GM10266 (cell line): ENCODE results near the gene MYL11.

ENCODE experiments used
- DNase-seq: peaks from one replicate; pipeline ENCODE4 v3.0.0; 2012; ENCODE audit errors: extremely low spot score
- CTCF ChIP-seq: IDR thresholded peaks from 2 replicates; pipeline ENCODE4 v1.5.1; 2012; ENCODE audit warnings: mild to moderate bottlenecking, low read depth; ENCODE audit not compliant: control insufficient read depth, insufficient read depth; ENCODE audit errors: missing control alignments

Gene MYL11

GRCh38 chr16:30370456-30371247 lies 4.0 kb upstream of the MYL11 start, which contains the start of gene TBC1D10B:
TSS of gene TBC1D10B (minus strand) at chr16:30370494. CDS start at chr16:30370183, 311 bp downstream.
- DNase-seq: peak; percentile 98
- no peak for TF ChIP-seq CTCF

GRCh38 chr16:30371248-30371816 lies 3.3 kb upstream of the MYL11 start:
- TF ChIP-seq CTCF: peak; percentile 21
- DNase-seq: no peak

- TF ChIP-seq CTCF: no peak
- no peak for DNase-seq
Measured at GRCh38 chr16:30372038-30372712, 2.4 kb upstream of the MYL11 start.

- no peak for TF ChIP-seq CTCF
- no peak for DNase-seq
Measured at GRCh38 chr16:30372725-30373124, 1.9 kb upstream of the MYL11 start.

- no peak for TF ChIP-seq CTCF
- DNase-seq: no peak
Measured at GRCh38 chr16:30375864-30376263, 1.3 kb downstream of the MYL11 start.

- TF ChIP-seq CTCF: no peak
- DNase-seq: no peak
Measured at GRCh38 chr16:30376461-30376902, 1.9 kb downstream of the MYL11 start.
